IPS-20b (cell line): ENCODE measurements around the gene KLHL35.

ENCODE experiments used
- H3K27ac ChIP-seq: one replicate; pipeline ENCODE4 v1.5.1; 2013; ENCODE audit warnings: low read length
- H3K27me3 ChIP-seq: 2 replicates; pipeline ENCODE4 v1.6.1; 2013; ENCODE audit warnings: mild to moderate bottlenecking, low read length, inconsistent platforms; ENCODE audit not compliant: insufficient read depth
- H3K36me3 ChIP-seq: 2 replicates; pipeline ENCODE4 v1.6.1; 2013; ENCODE audit warnings: low read depth, mild to moderate bottlenecking, inconsistent platforms, low read length, moderate library complexity; ENCODE audit not compliant: insufficient read depth
- H3K4me1 ChIP-seq: 2 replicates; pipeline ENCODE4 v1.6.1; 2013; ENCODE audit warnings: mild to moderate bottlenecking, control low read depth, inconsistent platforms, low read length, moderate library complexity; ENCODE audit not compliant: insufficient read depth
- H3K4me3 ChIP-seq: 2 replicates; pipeline ENCODE4 v1.5.1; 2013; ENCODE audit warnings: mild to moderate bottlenecking, low read length, inconsistent platforms
- H3K9ac ChIP-seq: 2 replicates; pipeline ENCODE4 v1.6.1; 2013; ENCODE audit warnings: low read depth, mild to moderate bottlenecking, inconsistent platforms, low read length, moderate library complexity
- H3K9me3 ChIP-seq: 2 replicates; pipeline ENCODE4 v1.6.1; 2013; ENCODE audit warnings: mild to moderate bottlenecking, low read depth, low read length, inconsistent platforms; ENCODE audit not compliant: insufficient read depth

KLHL35 gene

DNA sequence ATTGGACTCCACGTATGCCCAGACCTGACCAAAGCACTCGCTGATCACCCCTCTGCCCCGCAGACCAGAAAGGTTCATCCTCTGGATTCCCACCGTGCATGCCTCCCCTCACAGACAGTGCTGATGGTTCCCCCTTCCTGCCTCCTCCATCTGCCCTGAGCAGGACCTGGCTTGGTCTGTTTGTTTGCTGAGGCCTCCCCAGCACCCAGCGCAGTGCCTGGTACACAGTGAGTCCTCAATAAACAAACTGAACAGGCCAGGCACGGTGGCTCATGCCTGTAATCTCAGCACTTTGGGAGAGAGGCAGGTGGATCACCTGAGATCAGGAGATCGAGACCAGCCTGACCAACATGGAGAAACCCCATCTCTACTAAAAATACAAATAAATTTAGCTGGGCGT is 57.4 kb downstream of the KLHL35 start:
- H3K4me3 ChIP-seq = no peak overlapping the region
- H3K27ac ChIP-seq = no peak overlapping the region
- no peaks in the 10 kb centered on the region for H3K4me1 ChIP-seq
- no peak overlapping the region for H3K9ac ChIP-seq
- H3K9me3 ChIP-seq = no peaks in the 10 kb centered on the region
- no peaks in the 10 kb centered on the region for H3K27me3 ChIP-seq
- H3K36me3 ChIP-seq = no peaks in the 10 kb centered on the region

DNA sequence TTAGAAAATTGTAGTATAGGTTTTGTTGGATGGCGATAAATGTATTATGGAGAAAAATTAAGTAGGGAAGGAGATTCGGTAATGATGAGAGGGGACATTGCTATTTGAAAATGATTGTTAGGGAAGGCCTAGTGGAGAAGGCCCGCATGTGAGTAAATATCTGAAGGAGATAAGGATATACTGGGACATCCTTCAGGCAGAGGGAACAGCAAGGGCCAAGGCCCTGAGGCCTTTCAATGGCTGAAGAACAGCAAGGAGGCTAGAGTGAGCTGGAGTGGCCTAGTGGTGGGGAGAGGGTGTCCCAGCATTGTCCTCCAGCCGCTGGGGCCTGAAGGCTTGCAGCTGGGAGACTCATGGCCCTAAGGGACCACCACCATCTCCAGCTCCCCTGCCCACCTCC is 58.4 kb downstream of the KLHL35 start:
- Histone ChIP-seq H3K9me3 (no peaks in the 10 kb centered on the region), H3K9ac (no peak overlapping the region), H3K27me3 (no peaks in the 10 kb centered on the region), H3K4me1 (no peaks in the 10 kb centered on the region), H3K4me3 (no peak overlapping the region), H3K27ac (no peak overlapping the region), H3K36me3 (no peaks in the 10 kb centered on the region)

DNA sequence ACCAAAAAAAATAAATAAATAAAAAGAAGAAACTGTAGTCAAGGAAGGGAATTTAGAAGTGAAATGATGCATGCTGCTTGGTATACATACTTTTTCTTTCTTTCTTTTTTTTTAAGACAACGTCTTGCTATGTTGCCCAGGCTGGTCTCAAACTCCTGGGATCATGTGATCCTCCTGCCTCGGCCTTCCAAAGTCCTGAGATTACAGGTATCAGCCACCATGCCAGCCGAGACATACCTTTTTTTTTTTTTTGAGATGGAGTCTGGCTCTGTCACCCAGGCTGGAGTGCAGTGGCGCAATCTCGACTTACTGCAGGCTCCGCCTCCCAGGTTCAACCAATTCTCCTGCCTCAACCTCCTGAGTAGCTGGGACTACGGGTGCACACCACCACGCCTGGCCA is 59.8 kb downstream of the KLHL35 start:
- H3K36me3 ChIP-seq = no peaks in the 10 kb centered on the region
- H3K9ac ChIP-seq = no peak overlapping the region
- no peaks in the 10 kb centered on the region for H3K27me3 ChIP-seq
- H3K4me1 ChIP-seq = no peaks in the 10 kb centered on the region
- no peak overlapping the region for H3K4me3 ChIP-seq
- no peak overlapping the region for H3K27ac ChIP-seq
- H3K9me3 ChIP-seq = no peaks in the 10 kb centered on the region
